Measurements from ENCODE around the gene UBAC1.

Gene UBAC1

GRCh38 chr9:135997090-135998015 is 36.2 kb upstream of the UBAC1 start (continued):
- TF ChIP-seq, protein P1, sequence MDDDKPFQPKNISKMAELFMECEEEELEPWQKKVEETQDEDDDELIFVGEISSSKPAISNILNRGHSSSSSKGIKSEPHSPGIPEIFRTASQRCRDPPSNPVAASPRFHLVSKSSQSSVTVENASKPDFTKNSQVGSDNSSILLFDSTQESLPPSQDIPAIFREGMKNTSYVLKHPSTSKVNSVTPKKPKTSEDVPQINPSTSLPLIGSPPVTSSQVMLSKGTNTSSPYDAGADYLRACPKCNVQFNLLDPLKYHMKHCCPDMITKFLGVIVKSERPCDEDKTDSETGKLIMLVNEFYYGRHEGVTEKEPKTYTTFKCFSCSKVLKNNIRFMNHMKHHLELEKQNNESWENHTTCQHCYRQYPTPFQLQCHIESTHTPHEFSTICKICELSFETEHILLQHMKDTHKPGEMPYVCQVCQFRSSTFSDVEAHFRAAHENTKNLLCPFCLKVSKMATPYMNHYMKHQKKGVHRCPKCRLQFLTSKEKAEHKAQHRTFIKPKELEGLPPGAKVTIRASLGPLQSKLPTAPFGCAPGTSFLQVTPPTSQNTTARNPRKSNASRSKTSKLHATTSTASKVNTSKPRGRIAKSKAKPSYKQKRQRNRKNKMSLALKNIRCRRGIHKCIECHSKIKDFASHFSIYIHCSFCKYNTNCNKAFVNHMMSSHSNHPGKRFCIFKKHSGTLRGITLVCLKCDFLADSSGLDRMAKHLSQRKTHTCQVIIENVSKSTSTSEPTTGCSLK (tag by site-specific recombination; IDR thresholded peaks at IDR 0.05) = no peak
- no peak for TF ChIP-seq KLF1 (tag by site-specific recombination; IDR thresholded peaks at IDR 0.05)

GRCh38 chr9:135995816-135996215 is 34.6 kb upstream of the UBAC1 start:
- no peaks in the 10 kb centered on the region for H3K9me3 ChIP-seq (ENCODE audit: control insufficient read depth, insufficient read depth, low read depth, low read length)
- CTCF ChIA-PET = interaction anchor here (0.5 kb wide), 1 partner anchor 131 kb away, joined by 4 read pairs; no protein-coding TSS in a partner anchor
- no peak overlapping the region for H3K27ac ChIP-seq (ENCODE audit: extremely low read depth, low read depth, low read length)
- H3K4me1 ChIP-seq (ENCODE audit: control insufficient read depth, insufficient read depth, low read length) = peaks cover 7% of the 10 kb centered on the region; the same call in 1 of the 2 replicates
- H3K36me3 ChIP-seq (ENCODE audit: control insufficient read depth in 2 of 2, insufficient read depth in 1 of 2, low read length in 2 of 2) = no peaks in the 10 kb centered on the region
- no peak overlapping the region for H3K4me3 ChIP-seq (ENCODE audit: low read depth, low read length)
- POLR2A ChIA-PET = interaction anchor here (0.6 kb wide), 1 partner anchor 91 kb away, joined by 3 read pairs; no protein-coding TSS in a partner anchor
- TF ChIP-seq ZIC2 (tag by site-specific recombination; IDR thresholded peaks at IDR 0.05) = no peak
- TF ChIP-seq ZNF184 (tag by site-specific recombination; IDR thresholded peaks at IDR 0.05) = no peak
- no peak for TF ChIP-seq REPIN1 (tag by site-specific recombination; IDR thresholded peaks at IDR 0.05; ENCODE audit: low read depth)
- TF ChIP-seq GLIS2 (tag by site-specific recombination; IDR thresholded peaks at IDR 0.05) = no peak
- no peak for TF ChIP-seq ZNF473 (tag by site-specific recombination; IDR thresholded peaks at IDR 0.05)
- TF ChIP-seq MZF1 (tag by site-specific recombination; IDR thresholded peaks at IDR 0.05; ENCODE audit: borderline replicate concordance) = no peak
- TF ChIP-seq, protein P2, sequence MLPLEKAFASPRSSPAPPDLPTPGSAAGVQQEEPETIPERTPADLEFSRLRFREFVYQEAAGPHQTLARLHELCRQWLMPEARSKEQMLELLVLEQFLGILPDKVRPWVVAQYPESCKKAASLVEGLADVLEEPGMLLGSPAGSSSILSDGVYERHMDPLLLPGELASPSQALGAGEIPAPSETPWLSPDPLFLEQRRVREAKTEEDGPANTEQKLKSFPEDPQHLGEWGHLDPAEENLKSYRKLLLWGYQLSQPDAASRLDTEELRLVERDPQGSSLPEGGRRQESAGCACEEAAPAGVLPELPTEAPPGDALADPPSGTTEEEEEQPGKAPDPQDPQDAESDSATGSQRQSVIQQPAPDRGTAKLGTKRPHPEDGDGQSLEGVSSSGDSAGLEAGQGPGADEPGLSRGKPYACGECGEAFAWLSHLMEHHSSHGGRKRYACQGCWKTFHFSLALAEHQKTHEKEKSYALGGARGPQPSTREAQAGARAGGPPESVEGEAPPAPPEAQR (tag by site-specific recombination; IDR thresholded peaks at IDR 0.05) = no peak
- no peak for TF ChIP-seq ZNF223 (tag by site-specific recombination; IDR thresholded peaks at IDR 0.05)
- no peak for TF ChIP-seq ZBTB17 (tag by site-specific recombination; IDR thresholded peaks at IDR 0.05)
- TF ChIP-seq ZNF311 (tag by site-specific recombination; IDR thresholded peaks at IDR 0.05; ENCODE audit: borderline replicate concordance) = no peak
- no peak for TF ChIP-seq ZFHX2 (tag by site-specific recombination; conservative IDR thresholded peaks at IDR 0.05)
- TF ChIP-seq, protein P3, sequence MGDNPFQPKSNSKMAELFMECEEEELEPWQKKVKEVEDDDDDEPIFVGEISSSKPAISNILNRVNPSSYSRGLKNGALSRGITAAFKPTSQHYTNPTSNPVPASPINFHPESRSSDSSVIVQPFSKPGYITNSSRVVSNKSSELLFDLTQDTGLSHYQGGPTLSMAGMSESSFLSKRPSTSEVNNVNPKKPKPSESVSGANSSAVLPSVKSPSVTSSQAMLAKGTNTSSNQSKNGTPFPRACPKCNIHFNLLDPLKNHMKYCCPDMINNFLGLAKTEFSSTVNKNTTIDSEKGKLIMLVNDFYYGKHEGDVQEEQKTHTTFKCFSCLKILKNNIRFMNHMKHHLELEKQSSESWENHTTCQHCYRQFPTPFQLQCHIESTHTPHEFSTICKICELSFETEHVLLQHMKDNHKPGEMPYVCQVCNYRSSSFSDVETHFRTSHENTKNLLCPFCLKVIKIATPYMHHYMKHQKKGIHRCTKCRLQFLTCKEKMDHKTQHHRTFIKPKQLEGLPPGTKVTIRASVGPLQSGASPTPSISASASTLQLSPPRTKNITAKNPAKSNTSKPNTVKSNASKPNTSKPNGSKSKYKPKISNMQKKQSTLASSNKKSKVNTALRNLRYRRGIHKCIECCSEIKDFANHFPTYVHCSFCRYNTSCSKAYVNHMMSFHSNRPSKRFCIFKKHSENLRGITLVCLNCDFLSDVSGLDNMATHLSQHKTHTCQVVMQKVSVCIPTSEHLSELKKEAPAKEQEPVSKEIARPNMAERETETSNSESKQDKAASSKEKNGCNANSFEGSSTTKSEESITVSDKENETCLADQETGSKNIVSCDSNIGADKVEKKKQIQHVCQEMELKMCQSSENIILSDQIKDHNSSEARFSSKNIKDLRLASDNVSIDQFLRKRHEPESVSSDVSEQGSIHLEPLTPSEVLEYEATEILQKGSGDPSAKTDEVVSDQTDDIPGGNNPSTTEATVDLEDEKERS (tag by site-specific recombination; IDR thresholded peaks at IDR 0.05) = no peak
- no peak for TF ChIP-seq ZNF654 (tag by site-specific recombination; IDR thresholded peaks at IDR 0.05; ENCODE audit: low read depth)
- no peak for TF ChIP-seq ZNF292 (tag by site-specific recombination; IDR thresholded peaks at IDR 0.05; ENCODE audit: borderline replicate concordance, low read depth)
- no peak for TF ChIP-seq ZNF677 (tag by site-specific recombination; IDR thresholded peaks at IDR 0.05)
- TF ChIP-seq FEZF1 (tag by site-specific recombination; IDR thresholded peaks at IDR 0.05) = no peak
